WERI-Rb-1 (cell line): ENCODE measurements around the gene EFNA1.
"Not testable (repeated sequence)": the region's sequence is repeated elsewhere in the genome, so short reads cannot be mapped to it uniquely, and the experiment has no call there.

Source experiments
- DNase-seq: peaks from one replicate; pipeline ENCODE4 v3.0.0-alpha.2; 2020
- H3K27ac ChIP-seq: fragments of 250-450 bp; sonication (Bioruptor Pico); 2 replicates; pipeline ENCODE4 v1.5.1; 2020; ENCODE audit warnings: mild to moderate bottlenecking, moderate library complexity
- H3K27me3 ChIP-seq: fragments of 250-450 bp; sonication (Bioruptor Pico); 2 replicates; pipeline ENCODE4 v1.5.1; 2021; ENCODE audit warnings: mild to moderate bottlenecking, low read depth, moderate library complexity; ENCODE audit not compliant: insufficient read depth, severe bottlenecking
- H3K36me3 ChIP-seq: fragments of 250-450 bp; sonication (Bioruptor Pico); 2 replicates; pipeline ENCODE4 v1.5.1; 2020; ENCODE audit warnings: mild to moderate bottlenecking, moderate library complexity
- H3K4me3 ChIP-seq: 2 replicates; pipeline ENCODE4 v1.5.1; 2011; ENCODE audit warnings: low read depth, mild to moderate bottlenecking, control low read depth, low read length
- H3K9me3 ChIP-seq: fragments of 250-450 bp; sonication (Bioruptor Pico); 2 replicates; pipeline ENCODE4 v1.5.1; 2021; ENCODE audit warnings: mild to moderate bottlenecking, moderate library complexity; ENCODE audit not compliant: severe bottlenecking
- CTCF ChIP-seq: IDR thresholded peaks from 2 replicates; pipeline ENCODE4 v1.5.1; 2011; ENCODE audit warnings: low read depth, mild to moderate bottlenecking, control low read depth, inconsistent platforms, low read length

Gene EFNA1

DNA sequence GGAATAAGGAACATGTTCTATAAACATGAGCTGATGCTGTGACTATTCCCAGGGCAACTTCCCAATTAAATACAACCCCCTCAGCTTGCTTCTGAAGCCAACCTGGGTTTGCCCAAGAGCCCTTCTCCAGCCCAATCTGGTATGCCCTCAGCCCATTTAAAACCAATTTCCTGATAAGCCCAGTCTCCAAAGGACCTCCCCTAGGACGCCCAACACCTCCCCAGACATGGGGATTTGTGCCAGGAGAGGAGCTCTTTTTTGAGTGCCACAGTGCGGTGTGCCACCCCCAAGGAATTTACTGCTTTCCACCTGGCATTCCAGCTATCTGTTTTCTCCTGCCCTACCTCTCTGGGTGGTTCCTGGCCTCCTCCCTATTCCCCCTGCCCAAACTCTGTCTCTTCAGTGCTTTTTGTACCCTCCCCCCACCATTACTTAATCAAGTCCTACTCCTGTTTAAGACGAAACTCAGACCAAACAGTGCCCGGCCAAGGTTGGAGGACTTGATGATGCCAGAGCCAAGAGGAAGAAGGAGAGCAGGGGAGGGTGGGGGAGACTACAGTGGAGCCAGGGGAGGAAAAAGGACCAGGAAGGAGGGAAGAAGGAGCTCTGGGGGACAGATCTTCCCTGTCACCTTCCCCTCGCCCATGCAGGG, 11.4 kb upstream of the EFNA1 start:
- no peak overlapping the region for H3K4me3 ChIP-seq
- no peaks in the 10 kb centered on the region for H3K36me3 ChIP-seq
- H3K9me3 ChIP-seq, result no peaks in the 10 kb centered on the region
- H3K27ac ChIP-seq, result no peak overlapping the region
- no peaks in the 10 kb centered on the region for H3K27me3 ChIP-seq
- no peak for TF ChIP-seq CTCF
- DNase-seq, result no peak

GRCh38 chr1:155117610-155118009, 10.1 kb upstream of the EFNA1 start:
- no peak for TF ChIP-seq CTCF

DNA sequence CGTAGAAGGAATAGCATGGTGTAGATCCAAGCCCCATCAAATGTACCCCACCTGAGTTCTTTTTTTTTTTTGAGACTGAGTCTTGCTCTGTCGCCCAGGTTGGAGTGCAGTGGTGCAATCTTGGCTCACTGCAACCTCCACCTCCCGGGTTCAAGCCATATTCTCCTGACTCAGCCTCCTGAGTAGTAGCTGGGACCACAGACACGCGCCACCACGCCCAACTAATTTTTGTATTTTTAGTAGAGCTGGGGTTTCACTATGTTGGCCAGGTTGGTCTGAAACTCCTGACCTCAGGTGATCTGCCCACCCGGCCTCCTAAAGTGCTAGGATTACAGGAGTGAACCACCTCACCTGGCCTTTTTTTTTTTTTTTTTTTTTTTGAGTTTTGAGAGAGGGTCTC, 9.6 kb upstream of the EFNA1 start:
- DNase-seq, H3K4me3 ChIP-seq, H3K27me3 ChIP-seq, H3K36me3 ChIP-seq, H3K9me3 ChIP-seq, H3K27ac ChIP-seq: not testable (repeated sequence)

More at GRCh38 chr1:155117610-155118009, 10.1 kb upstream of the EFNA1 start:
- no peak for DNase-seq
- Histone ChIP-seq H3K4me3 (no peak overlapping the region), H3K27me3 (no peaks in the 10 kb centered on the region), H3K27ac (no peak overlapping the region), H3K9me3 (no peaks in the 10 kb centered on the region), H3K36me3 (no peaks in the 10 kb centered on the region)

GRCh38 chr1:155120253-155120652, 7.4 kb upstream of the EFNA1 start:
- Histone ChIP-seq H3K27ac (no peak overlapping the region), H3K4me3 (no peak overlapping the region), H3K36me3 (no peaks in the 10 kb centered on the region), H3K27me3 (no peaks in the 10 kb centered on the region), H3K9me3 (no peaks in the 10 kb centered on the region)
- DNase-seq, result no peak
- no peak for TF ChIP-seq CTCF

- Histone ChIP-seq H3K27me3 (no peaks in the 10 kb centered on the region), H3K4me3 (no peak overlapping the region), H3K9me3 (no peaks in the 10 kb centered on the region), H3K36me3 (no peaks in the 10 kb centered on the region), H3K27ac (no peak overlapping the region)
- no peak for TF ChIP-seq CTCF
- no peak for DNase-seq
These were observed 6.4 kb upstream of the EFNA1 start for GRCh38 chr1:155121249-155121648.

- H3K36me3 ChIP-seq, result no peaks in the 10 kb centered on the region
- no peak for TF ChIP-seq CTCF
- no peak overlapping the region for H3K27ac ChIP-seq
- no peak for DNase-seq
- no peak overlapping the region for H3K4me3 ChIP-seq
- peaks cover 6% of the 10 kb centered on the region for H3K27me3 ChIP-seq
- H3K9me3 ChIP-seq, result no peaks in the 10 kb centered on the region
These were observed 5.4 kb upstream of the EFNA1 start for GRCh38 chr1:155122308-155122707.
